HL-60 (cell line): Measurements from ENCODE around the gene TMEM135.

ENCODE experiments used
- CTCF ChIP-seq: IDR thresholded peaks from one replicate; pipeline ENCODE4 v1.5.1; 2011; ENCODE audit warnings: low read length, control low read depth, inconsistent platforms; ENCODE audit not compliant: insufficient read depth
- GABPA ChIP-seq: IDR thresholded peaks from 2 replicates; pipeline ENCODE4 v1.6.1; 2012; ENCODE audit warnings: low read depth

- TF ChIP-seq GABPA (no peak), CTCF (no peak)
These were observed 26.2 kb downstream of the TMEM135 start for GRCh38 chr11:87063982-87064381.
